ENCODE measurements around the gene KCNH4.

GRCh38 chr17:42171831-42172230 is 9.1 kb downstream of the KCNH4 start:
- TF ChIP-seq ZNF274 (IDR thresholded peaks at IDR 0.05; ENCODE audit: low read depth, low read length) (no peak), SUZ12 (IDR thresholded peaks at IDR 0.05; ENCODE audit: extremely low read depth, insufficient read depth, insufficient read length) (no peak)

Data from NT2/D1 (cell line).